HL-60/S4 treated with phorbol 12-myristate 13-acetate at 8.2 ng/mL for 4 days and 3 days (cell line): Measurements from ENCODE around the gene SUPT3H.

Experiments
- in situ Hi-C: fragments of 300-500 bp; cut with MboI; formaldehyde crosslinking; loops from 2 replicates; pipeline ENCODE4 v1.15.0; 2022; ENCODE audit warnings: low sequenced_read_pairs

The SUPT3H gene

GRCh38 chr6:44966449-44967092 is 411.2 kb downstream of the SUPT3H start:
- in situ Hi-C loops = no loop called here

GRCh38 chr6:44965708-44966107 is 412.0 kb downstream of the SUPT3H start:
- in situ Hi-C loops = no loop called here

DNA sequence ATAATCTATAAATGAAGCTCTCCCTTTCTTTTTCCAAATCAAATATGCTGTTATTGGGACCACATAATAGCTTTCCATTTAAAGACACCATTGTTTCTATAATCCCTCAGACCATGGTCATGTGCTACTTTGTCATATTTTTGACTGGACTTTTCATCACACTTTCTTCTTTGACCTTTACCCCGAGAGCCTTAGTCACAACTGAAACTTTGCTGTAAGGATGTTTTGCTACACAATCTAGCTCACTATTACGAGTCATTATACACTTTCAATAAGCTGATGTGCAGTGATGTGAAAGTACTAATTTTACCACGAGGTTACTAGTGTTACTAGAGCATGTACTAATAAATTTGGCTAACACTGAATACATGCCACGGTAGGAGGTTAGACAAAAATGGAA is 416.8 kb downstream of the SUPT3H start:
- in situ Hi-C loops = no loop called here

DNA sequence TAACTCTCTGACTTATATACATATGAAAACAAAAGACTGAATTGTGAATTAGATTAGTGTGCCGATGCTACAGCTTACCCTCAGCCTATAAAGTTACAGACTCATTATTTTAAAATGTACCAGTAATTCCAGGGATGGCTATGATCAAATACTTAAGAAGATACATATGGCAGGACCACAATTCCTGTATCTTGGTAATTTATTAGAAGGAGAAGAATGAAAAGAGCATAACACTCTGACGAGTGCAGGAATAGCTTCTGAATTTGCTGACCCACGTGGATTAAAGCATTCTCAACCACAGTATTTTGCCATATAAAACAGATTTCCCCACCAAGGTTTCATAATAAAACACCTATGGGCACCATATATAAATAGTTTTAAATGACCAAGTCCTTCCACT is 418.1 kb downstream of the SUPT3H start:
- in situ Hi-C loops = no loop called here

DNA sequence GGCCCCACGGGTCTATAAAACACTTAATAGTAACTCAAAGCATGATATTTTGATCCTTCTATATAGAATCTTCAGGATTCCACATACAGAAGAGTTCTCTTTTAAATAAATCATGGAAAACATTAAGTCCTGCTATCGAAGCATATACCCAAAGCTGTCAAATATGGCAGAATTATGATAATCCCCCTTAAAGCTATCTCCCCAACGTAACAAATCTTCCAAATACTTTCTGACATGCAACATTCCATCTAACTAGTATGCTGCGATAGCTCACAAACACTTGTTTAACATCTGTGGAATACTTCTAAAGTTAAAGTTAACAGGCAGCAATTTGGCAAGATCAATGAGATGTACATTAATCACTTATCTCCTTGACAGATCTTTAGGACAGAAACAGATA is 420.6 kb downstream of the SUPT3H start:
- in situ Hi-C loops = no loop called here

DNA sequence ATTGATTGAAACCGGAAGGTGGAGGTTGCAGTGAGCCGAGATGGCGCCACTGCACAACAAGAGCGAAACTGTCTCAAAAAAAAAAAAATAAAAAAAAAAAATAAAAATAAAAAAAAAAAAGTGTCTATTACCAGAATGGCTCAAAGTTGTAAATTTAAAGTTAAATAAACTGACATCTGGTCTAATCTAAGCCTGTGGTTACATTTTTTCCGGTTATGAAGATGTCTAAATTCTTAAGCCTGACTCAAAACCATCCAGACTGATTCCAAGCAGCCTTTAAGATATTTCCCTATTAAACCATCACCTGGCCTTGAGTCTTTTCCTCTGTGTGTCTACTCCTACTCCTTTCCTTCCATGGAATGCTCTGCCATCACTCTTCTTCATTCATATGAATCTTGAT is 421.3 kb downstream of the SUPT3H start:
- in situ Hi-C loops = no loop called here

- in situ Hi-C loops = no loop called here
These were observed 422.6 kb downstream of the SUPT3H start for GRCh38 chr6:44955145-44955544.

GRCh38 chr6:44954281-44954680 is 423.5 kb downstream of the SUPT3H start:
- in situ Hi-C loops = no loop called here

- in situ Hi-C loops = no loop called here
These were observed 426.4 kb downstream of the SUPT3H start for GRCh38 chr6:44951253-44951747.

GRCh38 chr6:44949596-44950201 is 428.0 kb downstream of the SUPT3H start:
- in situ Hi-C loops = no loop called here

- in situ Hi-C loops = no loop called here
These were observed 434.2 kb downstream of the SUPT3H start for GRCh38 chr6:44943541-44943940.

GRCh38 chr6:44942798-44943197 is 434.9 kb downstream of the SUPT3H start:
- in situ Hi-C loops = no loop called here

DNA sequence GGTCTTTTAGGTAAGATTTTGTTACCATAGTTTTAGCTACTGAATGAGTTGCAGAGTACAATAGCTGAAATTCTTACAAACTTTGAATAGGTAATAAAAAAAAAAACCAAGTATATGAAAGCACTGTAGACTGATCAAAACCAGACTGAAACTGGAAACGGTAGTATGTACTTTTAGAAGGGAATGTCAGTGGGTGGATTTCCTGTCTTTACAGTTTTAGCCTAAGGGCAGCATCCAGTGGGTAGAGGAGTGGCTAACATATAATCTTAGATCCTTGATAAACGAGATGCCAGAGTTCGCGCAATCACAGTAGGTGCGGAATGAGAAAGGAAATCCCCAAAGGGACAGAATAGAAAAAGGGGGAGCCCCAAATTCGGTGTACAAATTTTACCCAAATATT is 435.5 kb downstream of the SUPT3H start:
- in situ Hi-C loops = no loop called here

DNA sequence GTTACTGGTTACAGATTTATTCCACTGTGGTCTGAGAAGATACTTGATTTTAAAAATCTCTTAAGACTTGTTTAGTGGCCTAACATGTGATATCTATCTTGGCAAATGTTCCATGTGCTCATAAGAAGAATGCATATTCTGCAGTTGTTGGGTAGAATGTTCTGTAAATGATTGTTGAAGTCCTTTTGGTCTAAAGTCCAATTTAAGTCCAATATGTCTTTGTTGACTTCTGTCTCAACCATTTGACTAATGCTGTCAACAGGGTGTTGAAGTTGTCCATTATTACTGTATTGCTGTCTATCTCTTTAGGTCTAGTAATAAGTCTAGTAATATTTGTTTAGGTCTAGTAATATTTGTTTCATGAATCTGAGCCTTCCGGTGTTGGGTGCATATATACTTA is 437.4 kb downstream of the SUPT3H start:
- in situ Hi-C loops = no loop called here

DNA sequence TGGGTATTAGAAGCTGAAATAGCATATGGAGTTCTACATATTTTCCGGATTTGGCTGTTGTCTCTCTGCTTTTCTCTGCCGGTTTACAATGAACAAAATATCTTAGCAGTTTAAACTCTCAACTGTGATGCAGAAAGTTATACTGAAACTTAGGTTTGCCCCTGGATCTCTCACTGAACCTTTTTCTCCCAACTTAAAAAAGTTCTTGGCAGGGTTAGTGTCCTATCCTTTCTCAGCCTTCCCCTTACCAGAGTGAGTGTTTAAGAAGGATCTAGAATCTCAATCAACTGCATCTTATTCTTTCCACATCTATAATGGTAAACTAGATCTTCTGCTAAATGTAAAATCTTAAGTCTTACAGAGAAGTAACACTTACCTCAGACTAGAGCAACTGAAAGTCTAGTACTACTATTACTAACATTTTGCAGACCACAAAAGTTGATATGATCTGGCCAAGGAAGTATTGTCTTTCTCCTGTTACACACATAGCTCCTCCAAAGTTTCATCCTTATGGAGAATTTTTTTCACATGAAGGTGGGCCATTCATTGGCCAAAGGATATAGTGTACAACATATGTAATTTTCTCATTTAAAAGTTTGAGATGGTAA is 441.9 kb downstream of the SUPT3H start:
- in situ Hi-C loops = no loop called here

- in situ Hi-C loops = no loop called here
These were observed 444.6 kb downstream of the SUPT3H start for GRCh38 chr6:44933108-44933507.

- in situ Hi-C loops = no loop called here
These were observed 445.1 kb downstream of the SUPT3H start for GRCh38 chr6:44932651-44933091.

DNA sequence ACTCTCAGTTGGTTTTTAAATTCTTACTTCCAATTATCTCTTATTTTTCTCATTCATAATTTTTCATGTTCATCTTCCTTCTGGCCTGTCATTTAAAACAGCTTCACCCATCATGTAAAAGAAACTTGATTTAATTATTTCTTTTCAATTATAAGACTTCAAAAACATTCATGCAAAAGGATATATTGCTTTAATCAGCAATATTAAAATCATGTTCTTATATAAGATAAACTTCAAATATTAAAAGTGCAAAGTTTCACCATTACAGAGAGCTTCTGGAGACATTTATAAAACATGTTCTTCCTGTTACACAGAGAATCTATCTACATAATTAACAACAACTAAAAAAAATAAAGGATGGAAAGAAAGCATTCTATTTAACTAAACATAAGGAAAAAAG is 446.3 kb downstream of the SUPT3H start:
- in situ Hi-C loops = no loop called here

GRCh38 chr6:44926556-44926955 is 451.2 kb downstream of the SUPT3H start:
- in situ Hi-C loops = no loop called here

GRCh38 chr6:44925100-44925739 is 452.5 kb downstream of the SUPT3H start:
- in situ Hi-C loops = no loop called here

GRCh38 chr6:44923444-44923843 is 454.3 kb downstream of the SUPT3H start:
- in situ Hi-C loops = no loop called here

GRCh38 chr6:44921798-44922197 is 455.9 kb downstream of the SUPT3H start:
- in situ Hi-C loops = no loop called here
